GM18873 (cell line): ENCODE data around the gene POLRMT.
A peak's percentile ranks its signal among the peaks of the same experiment; 100 is the strongest.
"Not testable (repeated sequence)": the region's sequence is repeated elsewhere in the genome, so short reads cannot be mapped to it uniquely, and the experiment has no call there.

Experiments
- ATAC-seq: cut with Tn5 transposase; IDR thresholded peaks from one replicate; pipeline ENCODE4 v1.9.1; 2021; ENCODE audit warnings: mild to moderate bottlenecking, moderate library complexity, moderate number of reproducible peaks; ENCODE audit not compliant: unreplicated experiment, low FRiP score

The POLRMT gene

DNA sequence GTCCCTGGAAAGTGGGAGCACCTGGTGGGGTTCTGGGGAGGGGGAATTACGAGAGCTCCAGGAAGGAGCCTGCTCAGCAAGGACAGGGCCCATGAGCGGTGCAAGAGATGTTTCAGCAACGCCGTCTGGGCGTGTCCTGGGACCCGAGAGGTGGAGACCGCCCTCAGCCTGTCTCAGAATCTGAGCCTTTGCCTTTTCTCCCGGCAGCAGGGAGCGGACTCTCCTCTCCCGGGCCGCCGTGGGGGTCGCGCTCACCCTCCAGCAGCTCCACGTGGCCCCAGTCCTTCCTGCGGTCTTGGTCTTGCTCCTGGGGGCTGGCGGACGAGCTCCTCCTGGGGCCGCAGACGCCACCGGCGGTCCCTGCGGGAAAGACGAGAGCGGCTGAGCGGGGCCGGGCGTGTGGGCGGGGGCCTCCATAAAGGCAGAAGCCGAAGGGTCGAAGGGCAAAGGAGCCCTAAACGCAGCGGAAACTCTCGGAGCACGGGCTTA is 714 bp downstream of the POLRMT start:
- ATAC-seq: peak; percentile 2

DNA sequence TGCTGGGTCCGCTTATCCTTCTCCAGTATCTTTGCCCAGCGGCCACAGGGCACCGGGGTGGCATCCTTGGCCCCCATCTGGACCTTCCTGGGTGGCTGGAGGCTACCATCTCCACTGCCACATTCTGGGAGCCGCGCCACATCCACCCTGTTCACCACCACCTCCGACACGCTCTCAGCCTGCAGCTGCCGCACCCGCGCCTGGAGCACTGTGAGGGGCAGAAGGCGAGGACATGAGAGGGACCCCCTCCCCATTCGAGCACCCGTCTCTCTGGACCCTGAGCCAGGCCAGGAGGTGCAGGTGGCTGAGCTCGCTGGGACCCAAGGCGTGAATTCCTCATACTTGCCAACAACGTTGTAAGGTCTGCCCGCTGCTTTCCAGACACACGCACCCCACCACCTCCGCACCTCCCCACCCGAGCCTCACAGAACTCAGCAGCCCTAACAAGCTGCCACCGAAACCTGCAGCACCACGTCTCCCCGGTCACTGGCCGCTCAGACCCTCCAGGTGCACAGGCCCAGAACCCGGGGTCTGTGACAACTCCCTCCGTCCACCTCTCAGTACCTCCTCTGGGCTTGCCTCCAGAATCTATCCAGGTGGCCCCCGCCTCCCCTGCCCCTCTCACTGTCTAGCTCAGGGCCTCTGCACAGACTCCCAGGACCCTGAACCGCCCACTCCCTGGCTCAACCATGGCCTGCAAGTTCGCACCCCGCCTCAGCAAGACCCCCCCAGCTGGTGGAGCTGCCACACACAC is 3.2 kb downstream of the POLRMT start:
- ATAC-seq: no peak

DNA sequence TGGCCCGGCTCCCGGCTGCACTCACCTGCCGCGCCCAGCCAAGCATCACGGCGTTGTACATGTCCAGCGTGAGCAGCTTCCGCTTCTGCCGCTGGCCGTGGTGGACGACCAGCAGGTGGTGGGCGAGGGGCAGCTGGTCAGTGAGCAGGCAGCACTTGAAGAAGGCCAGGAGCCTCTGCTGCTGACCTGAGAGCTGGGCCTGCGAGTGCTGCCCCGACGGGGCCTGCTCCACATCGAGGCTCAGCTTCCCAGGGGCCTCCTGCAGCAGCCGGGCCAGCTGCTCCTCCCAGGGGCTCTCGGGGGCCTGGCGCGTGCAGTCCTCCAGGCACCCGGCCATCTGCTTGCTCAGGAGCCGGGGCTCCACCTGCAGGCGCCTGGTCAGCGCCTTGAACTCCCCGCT is 3.8 kb downstream of the POLRMT start:
- not testable (repeated sequence) for ATAC-seq

DNA sequence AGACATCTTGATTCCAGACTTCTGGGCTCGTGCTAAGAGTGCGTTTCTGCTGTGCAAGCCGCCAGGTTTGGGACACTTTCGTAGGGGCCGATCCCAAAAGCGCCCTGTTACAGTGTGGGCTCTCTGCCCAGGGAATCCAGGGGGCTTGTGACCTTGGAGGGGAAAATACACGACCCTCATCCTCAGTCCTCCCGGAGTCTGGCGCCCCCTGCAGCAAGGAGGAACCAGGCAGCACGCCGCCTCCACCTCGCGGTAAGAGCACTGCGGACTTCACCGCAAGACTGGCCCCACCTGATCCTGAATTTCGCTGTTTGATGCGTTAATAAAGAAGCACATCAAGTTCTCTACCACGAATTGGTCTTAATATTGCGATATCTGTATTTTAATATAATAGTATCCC is 5.2 kb downstream of the POLRMT start:
- ATAC-seq: no peak

DNA sequence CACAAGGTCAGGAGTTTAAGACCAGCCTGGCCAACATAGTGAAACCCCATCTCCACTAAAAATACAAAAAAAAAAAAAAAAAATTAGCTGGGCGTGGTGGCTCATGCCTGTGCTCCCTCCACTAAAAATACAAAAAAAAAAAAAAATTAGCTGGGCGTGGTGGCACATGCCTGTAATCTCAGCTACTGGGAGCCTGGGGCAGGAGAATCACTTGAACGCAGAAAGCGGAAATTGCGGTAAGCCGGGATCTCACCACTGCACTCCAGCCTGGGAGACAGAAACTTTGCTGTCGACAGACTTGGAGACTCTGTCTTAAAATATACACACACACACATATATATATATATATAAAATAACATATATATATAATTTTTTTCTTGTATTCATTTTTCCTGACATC is 6.8 kb downstream of the POLRMT start:
- ATAC-seq: not testable (repeated sequence)

DNA sequence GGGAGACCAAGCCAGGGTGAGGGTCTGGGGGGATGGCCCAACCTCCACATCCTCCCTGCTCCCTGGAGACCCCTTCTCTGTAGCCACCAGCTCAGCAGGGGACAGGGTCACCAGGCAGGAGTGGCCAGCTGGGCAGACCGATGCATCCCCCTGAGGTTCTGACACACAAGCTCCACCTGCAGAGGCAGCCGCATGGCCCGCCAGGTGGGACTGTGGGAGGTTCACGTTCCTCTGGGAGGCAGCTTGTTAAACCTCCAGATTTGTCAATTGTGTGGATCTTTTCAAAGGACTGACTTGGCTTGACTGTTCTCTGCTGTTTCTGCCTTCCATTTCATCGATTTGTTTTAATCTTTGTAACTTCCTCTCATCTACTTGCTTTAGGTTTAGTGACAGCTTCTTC is 8.1 kb downstream of the POLRMT start:
- no peak for ATAC-seq

DNA sequence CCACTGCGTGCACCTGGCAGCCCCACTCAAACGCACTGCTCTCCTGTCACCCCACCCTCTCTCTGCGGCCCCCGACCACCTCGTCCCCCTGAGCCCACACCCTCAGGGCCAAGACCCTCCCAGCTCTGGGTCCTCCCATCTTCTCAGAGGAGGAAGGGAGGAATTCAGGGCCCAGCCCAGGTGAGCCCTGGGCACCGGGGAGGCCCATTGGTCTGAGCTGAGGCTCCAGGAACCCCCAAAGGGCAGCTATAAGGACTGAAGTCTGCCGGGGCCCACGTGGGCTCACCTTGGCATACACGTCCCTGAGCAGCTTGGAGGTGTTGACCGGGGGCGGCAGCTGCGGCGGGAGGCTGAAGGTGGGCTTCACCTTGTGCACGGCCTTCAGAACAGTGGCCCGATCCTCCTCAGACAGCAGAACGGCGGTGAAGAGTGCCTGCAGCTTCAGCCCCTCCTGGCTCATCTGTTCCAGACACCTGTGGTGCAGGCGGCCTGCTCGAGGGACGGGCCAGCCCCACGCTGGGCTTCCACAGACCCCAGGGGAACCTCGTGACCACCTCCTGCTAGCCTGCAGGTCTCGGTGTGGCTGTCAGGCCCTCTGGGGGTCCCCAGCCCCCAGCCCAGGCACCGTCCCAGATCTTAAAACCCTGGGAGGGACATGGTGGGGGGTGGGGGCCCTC is 8.8 kb downstream of the POLRMT start:
- ATAC-seq: no peak

DNA sequence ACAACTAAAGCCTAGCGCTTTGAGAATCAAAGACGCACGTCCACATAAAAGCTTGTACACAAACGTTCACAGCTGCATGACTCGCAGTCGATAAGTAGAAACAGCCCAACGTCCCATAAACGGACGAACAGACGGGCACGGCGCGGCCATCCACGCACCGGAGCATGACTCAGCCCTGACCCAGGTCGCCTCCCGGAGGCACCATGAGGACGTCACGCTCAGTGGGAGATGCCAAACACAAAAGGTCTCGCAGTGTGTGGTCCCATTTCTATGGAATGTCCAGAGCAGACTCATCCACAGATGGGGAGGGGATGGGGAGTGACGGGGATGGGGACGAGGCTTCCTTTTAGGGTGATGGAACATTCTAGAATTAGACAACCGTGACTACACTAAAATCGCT is 9.4 kb downstream of the POLRMT start:
- no peak for ATAC-seq

DNA sequence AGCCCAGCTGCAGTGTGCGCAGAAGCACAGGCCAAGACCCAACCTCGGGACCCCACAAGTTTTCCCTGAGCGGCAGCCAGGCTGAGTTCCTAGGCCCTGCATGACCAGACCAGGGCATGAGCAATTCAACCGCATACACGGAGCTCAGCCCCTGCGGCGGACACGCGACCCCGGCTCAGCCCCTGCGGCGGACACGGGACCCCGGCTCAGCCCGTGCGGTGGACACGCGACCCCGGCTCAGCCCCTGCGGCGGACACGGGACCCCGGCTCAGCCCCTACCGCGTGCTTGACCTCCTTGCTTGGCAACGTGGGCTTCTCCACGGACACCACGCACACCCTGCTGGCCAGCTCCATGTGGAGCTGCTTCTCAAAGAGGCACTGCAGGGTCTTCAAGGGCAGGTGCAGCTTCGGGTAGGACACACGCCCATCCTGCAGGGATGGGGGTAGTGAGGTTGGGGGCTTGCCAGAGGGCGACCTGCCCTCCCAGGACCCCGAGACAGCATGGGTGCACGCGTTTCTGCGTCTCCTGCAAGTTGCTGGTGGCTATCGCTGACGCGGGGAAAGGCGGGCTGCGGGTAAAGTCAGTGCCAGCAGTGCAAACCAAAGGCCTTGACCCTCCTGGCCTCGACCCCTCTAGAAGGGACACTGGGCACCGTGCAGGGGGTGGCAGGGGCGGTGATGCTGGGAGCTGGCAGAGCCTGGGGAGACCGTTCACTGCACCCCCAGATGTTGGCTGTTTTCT is 10.0 kb downstream of the POLRMT start:
- ATAC-seq: no peak

DNA sequence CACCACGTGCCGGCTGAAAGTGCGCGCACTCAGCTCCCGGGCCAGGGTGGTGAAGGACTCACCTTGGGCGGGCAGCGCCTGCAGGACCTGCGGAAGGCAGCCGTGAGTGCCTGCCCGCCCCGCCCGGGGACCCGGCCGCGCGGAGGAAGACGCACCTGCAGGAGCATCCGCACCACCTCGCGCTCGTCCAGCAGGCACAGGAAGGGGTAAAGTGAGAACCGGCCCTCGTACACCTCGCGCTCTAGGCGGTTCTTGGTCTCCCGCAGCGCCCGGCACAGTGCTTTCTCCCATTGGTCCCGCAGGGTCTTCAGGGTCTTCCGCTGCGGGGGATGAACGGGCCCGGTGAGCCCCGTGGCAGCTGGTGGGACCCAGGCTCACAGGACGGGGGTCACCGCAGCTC is 10.7 kb downstream of the POLRMT start:
- ATAC-seq: no peak

DNA sequence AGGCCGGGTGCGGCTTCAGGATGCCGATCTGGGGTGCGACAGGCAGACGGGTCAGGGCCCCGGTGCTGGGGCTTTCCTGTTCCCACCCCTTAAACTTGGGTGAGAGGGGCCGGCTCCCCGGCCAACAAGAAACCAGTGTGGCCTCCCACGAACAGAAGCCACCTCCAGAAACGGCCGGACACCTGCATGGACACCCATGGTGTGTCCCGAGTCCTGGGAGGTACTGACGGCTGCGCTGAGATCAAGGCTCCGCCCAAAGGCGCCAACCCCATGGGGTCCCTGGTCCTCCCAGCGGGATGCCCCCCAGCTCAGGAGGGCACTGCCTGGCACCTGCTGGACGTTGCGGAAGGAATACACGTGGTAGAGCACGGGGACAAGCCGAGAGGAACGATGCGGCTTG is 11.5 kb downstream of the POLRMT start:
- no peak for ATAC-seq

DNA sequence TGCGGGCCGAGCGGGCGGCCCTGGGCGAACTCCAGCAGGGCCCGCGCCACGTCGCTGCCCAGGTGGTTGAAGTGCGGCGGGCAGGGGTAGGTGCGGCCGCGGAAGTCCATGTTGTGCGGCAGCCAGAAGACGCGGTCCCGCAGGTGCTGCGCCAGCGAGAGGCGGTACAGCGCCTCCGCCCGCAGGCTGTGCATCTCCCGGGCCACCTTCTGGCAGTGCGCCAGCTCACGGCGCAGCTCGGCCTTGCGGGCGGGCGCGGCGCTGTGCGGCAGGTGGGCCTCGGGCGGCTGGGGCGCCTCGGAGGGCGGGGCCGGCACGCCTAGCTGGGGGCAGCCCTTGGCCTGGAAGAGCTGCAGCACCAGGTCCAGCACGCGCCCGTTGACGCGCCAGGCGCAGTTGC is 12.1 kb downstream of the POLRMT start:
- not testable (repeated sequence) for ATAC-seq

DNA sequence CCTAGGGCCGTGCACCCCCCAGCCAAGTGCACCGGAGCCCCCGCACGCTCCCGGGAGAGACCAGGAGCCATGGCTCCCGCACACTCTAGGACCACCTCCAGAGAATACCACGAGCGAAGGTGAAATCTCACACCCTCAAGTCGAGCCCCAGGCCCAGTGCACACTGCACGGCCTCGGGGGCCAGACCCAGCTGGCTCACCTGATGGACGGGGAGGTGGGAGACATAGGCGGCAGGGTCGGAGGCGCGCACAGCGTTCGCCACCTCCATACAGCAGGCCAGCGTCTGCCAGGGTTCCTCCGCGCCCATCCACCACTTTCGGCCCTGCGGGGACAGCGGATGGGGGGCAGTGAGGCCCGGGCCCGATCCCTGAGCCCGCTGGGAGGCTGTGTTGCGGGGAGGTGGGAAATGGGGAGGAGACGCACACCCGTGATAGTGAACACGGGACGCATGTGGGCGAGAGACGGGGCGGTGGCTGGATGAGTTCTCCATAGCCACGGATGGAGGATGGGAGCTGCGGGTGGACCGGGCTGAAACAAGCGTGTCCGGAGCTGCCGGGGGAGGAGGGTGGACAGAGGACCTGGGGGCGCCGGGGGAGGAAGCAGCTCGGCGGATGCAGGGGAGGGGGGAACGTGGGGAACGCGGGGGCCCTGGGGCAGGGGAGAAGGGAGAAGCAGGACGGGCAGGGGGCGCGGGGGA is 13.0 kb downstream of the POLRMT start:
- no peak for ATAC-seq

DNA sequence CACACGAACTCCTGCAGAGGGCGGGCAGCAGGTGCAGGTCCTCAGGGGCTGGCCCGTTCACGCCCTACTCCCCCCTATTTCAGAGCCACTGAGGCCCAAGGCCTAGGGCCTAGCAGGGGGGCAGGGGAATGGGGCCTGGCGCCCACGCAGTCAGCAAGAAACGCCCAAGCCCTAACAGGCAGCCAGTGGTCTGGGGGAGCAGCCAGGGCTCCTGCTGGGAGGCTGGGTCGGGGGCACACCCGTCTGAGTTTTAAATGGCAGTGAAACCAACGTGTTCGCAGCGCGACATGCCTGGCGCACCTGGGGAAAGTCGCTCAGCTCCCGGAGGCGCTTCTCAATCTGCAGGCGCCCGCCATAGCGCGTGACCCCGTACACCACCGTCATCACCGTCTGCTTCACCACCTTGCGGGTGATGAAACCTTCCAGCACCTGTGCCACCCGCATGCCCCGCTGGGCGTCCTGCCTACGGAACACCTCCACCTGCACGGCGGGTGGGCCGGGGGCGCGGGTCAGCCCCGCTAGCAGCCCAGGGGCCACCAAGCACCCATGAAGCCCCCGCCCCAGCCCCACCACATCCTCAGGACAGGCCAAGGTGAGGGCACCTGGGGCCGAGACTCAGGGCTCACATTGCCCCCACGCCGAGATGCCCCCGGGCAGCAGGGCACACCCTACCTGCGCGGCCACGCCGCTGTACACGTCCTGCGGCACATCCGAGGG is 13.9 kb downstream of the POLRMT start:
- ATAC-seq: no peak

DNA sequence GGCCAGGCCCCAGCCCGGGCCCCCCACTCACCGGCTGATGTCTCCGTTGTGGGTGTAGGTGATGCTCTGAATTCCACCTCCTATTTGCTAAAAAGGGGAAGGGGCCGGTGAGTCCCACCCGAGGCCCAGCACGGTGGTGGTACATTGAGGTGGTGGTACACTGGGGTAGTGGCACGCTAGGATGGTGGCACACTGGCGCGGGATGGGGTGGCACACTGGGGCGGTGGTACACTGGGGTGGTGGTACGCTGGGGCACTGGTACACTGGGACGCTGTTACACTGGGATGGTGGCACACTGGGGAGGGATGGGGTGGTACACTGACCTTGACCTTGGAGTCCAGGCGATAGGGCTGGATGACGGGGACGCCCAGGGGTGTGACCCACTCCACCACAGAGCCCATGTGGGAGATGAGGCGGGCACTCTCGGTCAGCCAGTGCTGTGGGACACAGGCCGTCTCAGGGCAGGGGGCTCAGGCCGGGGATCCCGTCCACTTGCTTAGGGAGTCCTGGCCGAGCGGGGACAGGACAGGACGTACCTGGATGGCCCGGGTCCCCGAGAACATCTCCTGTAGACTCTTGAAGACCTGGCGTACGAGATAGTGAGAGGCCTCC is 14.6 kb downstream of the POLRMT start:
- ATAC-seq: no peak

DNA sequence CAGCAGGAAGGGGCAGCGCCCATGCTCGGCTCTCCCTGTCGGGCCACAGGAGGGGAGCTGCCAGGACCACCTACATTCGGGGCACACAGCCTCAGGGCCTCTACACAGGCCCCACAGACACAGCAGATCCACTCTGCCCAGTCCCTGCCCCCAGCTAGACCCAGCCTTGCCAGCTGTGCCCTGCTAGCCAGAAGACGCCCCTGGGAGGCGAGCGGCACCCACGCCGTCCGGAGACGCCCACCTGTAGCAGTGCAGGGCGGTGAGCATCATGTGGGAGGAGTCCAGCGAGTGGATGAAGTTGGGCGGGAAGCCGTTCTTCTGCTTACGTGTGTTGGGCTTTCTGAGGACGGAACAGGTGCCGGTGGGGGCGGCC is 15.1 kb downstream of the POLRMT start:
- no peak for ATAC-seq

DNA sequence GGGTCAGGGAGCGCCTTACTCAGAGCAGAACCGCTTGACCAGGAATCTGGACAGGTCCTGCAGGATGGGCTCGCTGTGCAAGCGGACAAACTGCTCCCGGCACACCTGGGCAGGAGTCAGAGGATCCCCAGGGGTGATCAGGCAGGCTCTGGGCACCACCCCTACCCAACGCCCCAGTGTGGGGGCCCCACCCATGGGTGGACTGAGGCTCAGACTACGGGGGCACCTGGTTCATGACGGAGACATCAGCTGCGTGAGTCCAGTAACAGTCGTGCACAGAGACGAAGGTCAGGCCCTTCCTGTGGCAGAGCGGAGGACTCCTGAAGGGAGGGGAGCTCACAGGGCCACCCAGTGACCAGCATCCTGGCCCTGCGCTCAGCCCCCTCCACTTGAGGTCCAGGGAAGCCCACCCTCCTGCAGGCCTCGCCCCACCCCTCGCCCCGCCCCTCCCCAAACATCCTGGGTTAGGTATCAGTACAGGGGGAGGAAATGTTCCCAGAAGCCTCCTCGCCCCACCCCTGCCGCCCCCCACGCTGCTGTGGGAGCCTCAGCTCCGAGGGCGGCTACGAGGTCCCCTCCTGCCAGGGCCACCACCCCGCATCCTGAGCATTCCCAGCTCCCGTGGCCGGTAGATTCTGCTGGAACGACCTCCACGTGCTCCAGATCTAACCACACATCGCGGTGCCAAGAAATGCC is 15.6 kb downstream of the POLRMT start:
- no peak for ATAC-seq

DNA sequence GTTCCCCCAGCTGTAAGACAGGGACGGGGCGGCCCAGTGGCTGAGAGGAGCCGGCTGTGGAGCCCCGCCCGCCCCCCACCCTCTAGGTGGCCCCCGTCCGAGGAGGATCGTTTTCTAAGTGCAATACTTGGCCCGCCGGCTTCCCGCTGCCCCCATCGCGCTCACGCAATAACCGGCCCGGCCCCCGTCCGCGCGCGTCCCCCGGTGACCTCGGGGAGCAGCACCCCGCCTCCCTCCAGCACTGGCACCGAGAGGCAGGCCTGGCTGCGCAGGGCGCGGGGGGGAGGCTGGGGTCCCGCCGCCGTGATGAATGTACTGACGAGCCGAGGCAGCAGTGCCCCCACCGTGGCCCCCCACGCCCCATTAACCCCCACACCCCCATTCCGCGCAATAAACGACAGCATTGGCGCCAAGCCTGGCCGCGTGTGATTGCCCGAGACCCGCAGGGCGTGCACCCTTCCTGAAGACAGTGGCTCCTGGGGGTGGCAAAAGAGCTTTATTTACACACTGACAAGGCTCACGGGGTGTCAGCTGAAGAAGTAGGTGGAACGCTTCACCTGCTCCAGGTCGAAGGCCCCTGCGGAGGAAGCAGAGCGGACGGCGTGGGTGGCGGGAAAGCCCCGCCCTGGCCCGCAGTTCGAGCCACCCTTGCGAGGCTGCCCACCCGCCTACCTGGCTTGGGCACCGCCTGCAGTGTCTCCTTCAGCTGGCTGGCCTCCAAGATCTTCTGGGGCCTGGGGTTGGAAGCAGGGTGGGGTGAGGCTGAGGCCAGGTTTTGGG is 16.4 kb downstream of the POLRMT start:
- ATAC-seq: no peak
